ENCODE measurements around the gene NOL9. TPM values are rescaled to one million over a fixed set of nuclear protein-coding genes. Genes with fewer than 3 reads are reported as not detected.
A peak's percentile ranks its signal among the peaks of the same experiment; 100 is the strongest.
"Not testable (repeated sequence)": the region's sequence is repeated elsewhere in the genome, so short reads cannot be mapped to it uniquely, and the experiment has no call there.

NOL9 gene
- total RNA-seq, 1 donor: 44.9 TPM

- no peak for TF ChIP-seq CTCF (IDR thresholded peaks at IDR 0.05; ENCODE audit: insufficient read depth, low read length)
- no peak for DNase-seq (ENCODE audit: low read depth)
- no peak overlapping the region for H3K4me3 ChIP-seq (ENCODE audit: low read depth, low read length)
These were observed 16.7 kb upstream of the NOL9 start for GRCh38 chr1:6570987-6571386.

DNA sequence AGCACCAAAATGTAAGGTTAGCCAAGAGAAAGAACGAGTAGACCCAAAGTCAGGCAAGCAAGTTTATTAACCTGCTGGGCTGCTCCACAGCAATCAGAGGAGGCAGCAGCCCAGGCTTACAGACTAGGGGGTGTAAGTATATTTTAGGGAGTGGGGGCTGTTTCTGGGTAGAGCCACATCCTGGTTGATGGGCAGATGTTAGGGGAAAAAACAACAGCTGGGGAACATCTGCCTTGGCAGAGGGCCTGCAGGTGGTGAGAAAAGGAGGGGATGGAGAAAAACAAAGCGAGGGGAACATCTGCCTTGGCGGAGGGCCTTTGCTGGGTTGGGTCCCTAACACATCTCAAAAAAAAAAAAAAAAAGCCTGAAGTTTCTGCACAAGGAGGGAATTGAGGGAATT is 15.8 kb upstream of the NOL9 start:
- no peak for TF ChIP-seq CTCF (IDR thresholded peaks at IDR 0.05; ENCODE audit: insufficient read depth, low read length)
- DNase-seq (ENCODE audit: low read depth): no peak
- no peak overlapping the region for H3K4me3 ChIP-seq (ENCODE audit: low read depth, low read length)

DNA sequence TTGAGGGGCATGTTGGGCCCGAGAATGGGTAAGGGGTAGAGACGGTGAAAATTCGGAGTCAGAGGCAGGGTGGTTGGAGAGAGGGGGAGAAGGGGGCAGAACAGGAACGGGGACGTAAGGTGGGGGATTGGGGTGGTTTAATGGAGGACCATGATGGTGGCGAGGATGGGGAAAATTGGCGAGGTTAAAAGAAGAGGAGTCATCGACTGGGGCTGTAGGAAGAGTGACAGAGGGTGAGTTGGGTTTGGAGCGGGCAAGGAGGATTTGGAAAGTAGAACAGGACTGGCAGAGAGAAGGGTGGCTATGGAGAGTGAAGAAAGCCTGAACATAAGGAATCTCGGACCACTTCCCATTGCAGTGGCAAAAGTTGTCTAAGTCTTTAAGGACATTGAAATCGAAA is 14.7 kb upstream of the NOL9 start:
- no peak for DNase-seq (ENCODE audit: low read depth)
- no peak for TF ChIP-seq CTCF (IDR thresholded peaks at IDR 0.05; ENCODE audit: insufficient read depth, low read length)

DNA sequence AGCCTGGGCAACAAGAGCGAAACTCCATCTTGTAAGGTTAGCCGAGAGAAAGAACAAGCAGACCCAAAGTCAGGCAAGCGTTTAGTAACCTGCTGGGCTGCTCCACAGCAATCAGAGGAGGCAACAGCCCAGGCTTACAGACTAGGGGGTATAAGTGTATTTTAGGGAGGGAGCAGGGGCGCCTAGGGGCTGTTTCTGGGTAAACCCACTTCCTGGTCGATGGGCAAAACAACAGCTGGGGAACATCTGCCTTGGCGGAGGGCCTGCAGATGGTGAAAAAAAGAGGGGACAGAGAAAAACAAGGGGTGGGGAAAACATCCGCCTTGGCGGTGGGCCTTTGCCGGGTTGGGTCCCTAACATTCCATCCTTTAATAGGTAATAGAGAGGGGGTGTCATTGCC is 6.0 kb upstream of the NOL9 start:
- no peak for TF ChIP-seq CTCF (IDR thresholded peaks at IDR 0.05; ENCODE audit: insufficient read depth, low read length)
- DNase-seq (ENCODE audit: low read depth): no peak
- no peak overlapping the region for H3K4me3 ChIP-seq (ENCODE audit: low read depth, low read length)

More for the DNA sequence above, 14.7 kb upstream of the NOL9 start:
- no peak overlapping the region for H3K4me3 ChIP-seq (ENCODE audit: low read depth, low read length)

- not testable (repeated sequence) for H3K4me3 ChIP-seq (ENCODE audit: low read depth, low read length); DNase-seq (ENCODE audit: low read depth)
These were observed 4.8 kb upstream of the NOL9 start for GRCh38 chr1:6559161-6559560.

DNA sequence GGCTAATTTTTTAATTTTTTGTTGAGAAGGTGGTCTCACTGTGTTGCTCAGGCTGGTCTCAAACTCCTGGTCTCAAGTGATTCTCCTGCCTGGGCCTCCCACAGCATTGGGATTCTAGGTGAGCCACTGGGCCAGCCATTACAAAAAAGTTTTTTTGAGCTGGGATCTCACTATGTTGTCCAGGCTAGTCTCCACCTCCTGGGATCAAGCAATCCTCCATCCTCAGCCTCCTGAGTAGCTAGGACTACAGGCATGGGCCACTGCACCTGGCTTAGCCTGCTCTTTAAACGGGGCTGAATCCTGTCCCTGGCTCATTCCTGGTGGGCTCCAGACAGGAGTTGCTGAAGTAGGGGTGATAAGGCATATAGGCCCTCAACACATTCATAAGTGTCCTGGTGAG is 3.3 kb upstream of the NOL9 start:
- DNase-seq (ENCODE audit: low read depth): no peak
- no peak overlapping the region for H3K4me3 ChIP-seq (ENCODE audit: low read depth, low read length)
- no peak for TF ChIP-seq CTCF (IDR thresholded peaks at IDR 0.05; ENCODE audit: insufficient read depth, low read length)

GRCh38 chr1:6554907-6555778 is 830 bp upstream of the NOL9 start, which contains the start of gene TAS1R1:
TSS of gene TAS1R1 (plus strand) at chr1:6555307. CDS start at chr1:6555374, 67 bp downstream.
- DNase-seq (ENCODE audit: low read depth): peak; percentile 28
- H3K4me3 ChIP-seq (ENCODE audit: low read depth, low read length): peak within 1 kb of the TSS; percentile 90
- TF ChIP-seq CTCF (IDR thresholded peaks at IDR 0.05; ENCODE audit: insufficient read depth, low read length): no peak

All from fibroblast of the aortic adventitia (primary cell).